GM18505 (cell line): Measurements from ENCODE around the gene RNF40.

ENCODE experiments used
- ATAC-seq: cut with Tn5 transposase; IDR thresholded peaks from one replicate; pipeline ENCODE4 v1.9.1; 2021; ENCODE audit not compliant: unreplicated experiment
- POLR2A ChIP-seq: IDR thresholded peaks from 4 replicates; pipeline ENCODE4 v1.6.1; 2011; ENCODE audit warnings: borderline replicate concordance; ENCODE audit not compliant: insufficient read depth, insufficient read length; ENCODE audit errors: extremely low read depth

The RNF40 gene

GRCh38 chr16:30775392-30776188 is 13.5 kb downstream of the RNF40 start:
- ATAC-seq = peak; percentile 49
- peak; percentile 58 for TF ChIP-seq POLR2A

- no peak for ATAC-seq
- no peak for TF ChIP-seq POLR2A
These were observed 15.6 kb downstream of the RNF40 start for GRCh38 chr16:30777591-30778297.

GRCh38 chr16:30778549-30779244 is 16.6 kb downstream of the RNF40 start:
- ATAC-seq = no peak
- TF ChIP-seq POLR2A = no peak

DNA sequence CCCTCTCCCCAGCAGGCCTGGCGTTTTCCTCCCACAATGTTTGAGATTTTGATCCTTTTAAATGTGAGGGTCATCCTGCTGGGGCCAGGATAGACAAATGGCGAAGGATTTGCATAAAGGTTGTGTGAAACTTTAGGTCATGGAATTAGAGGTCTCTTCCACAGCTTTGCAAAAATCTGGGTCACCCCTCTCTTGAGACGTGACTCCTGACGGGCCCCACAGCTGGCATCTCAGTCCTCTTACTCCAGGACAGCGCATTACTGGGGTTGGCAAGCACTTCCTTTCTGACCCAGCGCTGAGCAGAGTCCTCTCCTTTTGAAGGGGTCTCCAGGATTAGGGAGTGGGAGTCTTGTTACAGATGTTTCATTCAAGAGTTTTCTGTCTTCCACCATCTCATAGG is 17.5 kb downstream of the RNF40 start:
- no peak for ATAC-seq
- no peak for TF ChIP-seq POLR2A

DNA sequence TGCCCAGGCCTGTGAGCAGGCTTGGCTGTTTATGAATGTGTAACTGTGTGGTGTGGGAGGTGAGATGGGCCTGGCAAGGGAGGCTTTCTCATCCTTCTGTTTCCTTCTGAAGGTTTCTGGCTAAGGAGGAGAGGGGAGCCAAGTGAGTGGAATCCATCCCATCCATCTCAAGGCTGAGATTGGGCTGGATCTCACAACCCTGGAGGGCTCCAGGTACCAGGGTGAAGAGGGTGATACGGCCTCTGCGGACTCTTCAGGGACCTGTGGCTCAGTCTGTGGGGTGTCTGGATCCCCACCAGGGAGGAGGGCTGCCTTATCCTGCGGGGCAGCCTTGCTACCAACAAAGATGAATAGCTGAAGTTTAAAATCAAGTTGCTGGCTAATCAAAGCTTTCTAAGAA is 17.9 kb downstream of the RNF40 start:
- TF ChIP-seq POLR2A = no peak
- no peak for ATAC-seq

- no peak for ATAC-seq
- no peak for TF ChIP-seq POLR2A
These were observed 18.4 kb downstream of the RNF40 start for GRCh38 chr16:30780549-30780948.

- TF ChIP-seq POLR2A = no peak
- no peak for ATAC-seq
These were observed 20.6 kb downstream of the RNF40 start for GRCh38 chr16:30782486-30783279.

DNA sequence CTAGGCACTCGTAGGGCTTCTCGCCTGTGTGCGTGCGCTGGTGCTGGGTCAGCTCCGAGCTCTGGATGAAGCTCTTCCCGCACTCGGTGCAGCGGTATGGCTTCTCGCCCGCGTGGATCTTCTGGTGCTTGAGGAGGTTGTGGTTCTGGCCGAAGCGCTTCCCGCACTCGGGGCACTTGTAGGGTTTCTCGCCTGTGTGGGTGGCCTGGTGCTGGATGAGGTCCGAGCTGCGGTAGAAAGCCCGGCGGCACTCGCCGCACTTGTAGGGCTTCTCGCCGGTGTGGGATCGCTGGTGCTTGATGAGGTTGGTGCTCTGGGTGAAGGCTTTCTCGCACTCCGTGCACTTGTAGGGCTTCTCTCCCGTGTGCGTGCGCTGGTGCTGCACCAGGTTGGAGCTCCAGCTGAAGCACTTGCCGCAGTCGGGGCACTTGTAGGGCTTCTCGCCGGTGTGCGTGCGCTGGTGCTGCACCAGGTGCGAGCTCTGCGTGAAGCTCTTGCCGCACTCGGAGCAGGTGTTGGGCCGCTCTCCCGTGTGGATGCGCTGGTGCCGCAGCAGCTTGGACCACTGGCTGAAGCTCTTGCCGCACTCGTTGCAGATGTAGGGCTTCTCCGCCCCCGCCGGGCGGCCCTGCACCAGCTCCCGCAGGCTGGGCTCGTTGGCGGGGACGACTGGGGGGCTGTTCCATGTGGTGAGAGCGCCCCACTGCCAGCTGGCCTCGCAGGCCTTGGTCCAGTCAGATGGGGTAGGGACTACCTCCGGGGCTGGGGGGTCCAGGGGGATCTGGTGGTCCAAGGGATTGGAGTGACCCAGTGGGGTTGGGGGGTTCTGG is 21.4 kb downstream of the RNF40 start:
- no peak for ATAC-seq
- TF ChIP-seq POLR2A = no peak

GRCh38 chr16:30784215-30784614 is 22.1 kb downstream of the RNF40 start:
- TF ChIP-seq POLR2A = no peak
- ATAC-seq = no peak

- no peak for ATAC-seq
- TF ChIP-seq POLR2A = no peak
These were observed 23.3 kb downstream of the RNF40 start for GRCh38 chr16:30785126-30786106.

DNA sequence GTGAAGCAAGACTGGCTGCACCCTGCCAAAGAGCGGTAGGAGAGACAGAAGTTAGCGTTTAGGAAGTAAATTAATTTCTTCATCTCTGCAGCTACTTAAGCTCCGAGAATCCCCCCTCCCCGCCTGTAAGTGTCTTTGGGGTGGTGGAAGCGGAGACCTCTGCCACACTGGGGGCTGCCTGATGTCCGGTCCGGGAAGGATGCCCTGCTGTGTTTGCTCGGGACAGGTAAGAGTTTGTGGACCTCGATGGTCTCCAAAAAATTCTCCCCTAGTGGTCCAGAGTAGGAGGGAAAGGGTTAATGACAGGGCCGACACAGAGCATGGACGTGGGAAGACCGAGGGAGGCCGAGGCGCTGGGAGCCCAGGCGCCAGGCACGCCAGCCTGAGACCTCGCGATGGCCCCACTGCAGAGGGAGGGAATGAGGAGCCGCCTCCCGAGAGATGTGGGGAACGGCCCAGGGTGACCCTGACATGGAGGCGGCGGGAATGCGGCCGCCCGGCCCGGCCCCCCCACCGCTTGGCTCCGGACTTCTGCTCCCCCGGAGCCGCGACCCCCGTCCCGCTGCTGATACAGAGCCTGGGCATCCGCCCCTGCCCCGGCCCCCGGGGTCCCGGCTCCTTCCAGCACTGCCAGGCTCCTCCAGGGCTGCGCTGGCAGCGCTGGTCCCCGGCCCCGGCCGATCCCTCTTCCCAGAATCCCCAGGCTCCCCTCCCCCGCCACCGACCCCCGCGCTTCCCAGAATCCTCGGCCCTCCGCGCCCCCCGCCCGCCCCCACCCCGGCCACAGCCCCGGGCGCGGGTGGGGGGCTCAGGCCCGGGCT is 24.2 kb downstream of the RNF40 start:
- ATAC-seq = no peak
- TF ChIP-seq POLR2A = no peak
